ENCODE results near the gene DOK6.

The DOK6 gene

DNA sequence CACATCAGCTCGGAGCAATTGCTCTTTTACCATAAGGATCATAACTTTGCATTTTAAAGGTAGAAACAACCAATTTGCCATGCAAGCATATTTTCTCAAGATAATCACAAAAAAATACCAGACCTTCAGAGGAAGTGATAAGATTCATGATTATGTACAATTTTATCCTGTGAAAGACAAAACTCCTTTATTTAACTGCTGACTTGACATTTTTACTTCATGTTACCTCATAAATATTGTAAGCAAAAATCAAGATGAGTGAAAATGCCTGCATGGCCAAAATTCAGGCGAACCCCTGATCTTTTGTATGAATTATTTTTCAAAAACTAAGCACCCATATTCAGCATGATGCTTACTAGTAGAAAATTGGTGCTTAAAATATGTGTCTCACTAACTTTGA is 300.6 kb downstream of the DOK6 start:
- TF ChIP-seq, protein P1, sequence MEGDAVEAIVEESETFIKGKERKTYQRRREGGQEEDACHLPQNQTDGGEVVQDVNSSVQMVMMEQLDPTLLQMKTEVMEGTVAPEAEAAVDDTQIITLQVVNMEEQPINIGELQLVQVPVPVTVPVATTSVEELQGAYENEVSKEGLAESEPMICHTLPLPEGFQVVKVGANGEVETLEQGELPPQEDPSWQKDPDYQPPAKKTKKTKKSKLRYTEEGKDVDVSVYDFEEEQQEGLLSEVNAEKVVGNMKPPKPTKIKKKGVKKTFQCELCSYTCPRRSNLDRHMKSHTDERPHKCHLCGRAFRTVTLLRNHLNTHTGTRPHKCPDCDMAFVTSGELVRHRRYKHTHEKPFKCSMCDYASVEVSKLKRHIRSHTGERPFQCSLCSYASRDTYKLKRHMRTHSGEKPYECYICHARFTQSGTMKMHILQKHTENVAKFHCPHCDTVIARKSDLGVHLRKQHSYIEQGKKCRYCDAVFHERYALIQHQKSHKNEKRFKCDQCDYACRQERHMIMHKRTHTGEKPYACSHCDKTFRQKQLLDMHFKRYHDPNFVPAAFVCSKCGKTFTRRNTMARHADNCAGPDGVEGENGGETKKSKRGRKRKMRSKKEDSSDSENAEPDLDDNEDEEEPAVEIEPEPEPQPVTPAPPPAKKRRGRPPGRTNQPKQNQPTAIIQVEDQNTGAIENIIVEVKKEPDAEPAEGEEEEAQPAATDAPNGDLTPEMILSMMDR (IDR thresholded peaks at IDR 0.05; ENCODE audit: insufficient read depth, low read length, missing control alignments) = no peak
- DNase-seq (ENCODE audit: low read depth, low spot score) = no peak
- ChIA-PET CTCF (no interaction called here), POLR2A (no interaction called here)
- H3K4me3 ChIP-seq (ENCODE audit: low read depth, low read length) = no peak overlapping the region

DNA sequence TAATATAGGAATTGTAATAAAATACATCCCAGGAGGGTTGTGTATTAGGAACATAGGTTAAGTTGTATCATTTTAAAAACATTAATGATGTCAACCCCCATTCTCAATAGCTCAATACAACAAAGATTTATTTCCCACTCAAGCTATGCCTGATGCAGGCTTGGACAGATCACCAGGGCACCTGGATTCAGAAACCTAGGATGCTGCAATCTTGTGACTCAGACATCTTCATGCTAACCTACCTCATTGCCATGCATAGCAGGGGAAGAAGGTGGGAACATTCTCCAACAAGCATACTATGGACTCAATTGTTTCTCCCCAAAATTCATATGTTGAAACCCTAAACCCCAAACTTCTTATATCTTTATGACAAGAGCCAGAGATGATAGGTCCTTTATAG is 302.8 kb downstream of the DOK6 start:
- H3K4me3 ChIP-seq (ENCODE audit: low read depth, low read length) = no peak overlapping the region
- no peak for DNase-seq (ENCODE audit: low read depth, low spot score)
- ChIA-PET POLR2A (no interaction called here), CTCF (no interaction called here)
- TF ChIP-seq, protein P1 (IDR thresholded peaks at IDR 0.05; ENCODE audit: insufficient read depth, low read length, missing control alignments) = no peak

GRCh38 chr18:69705987-69706386 is 305.3 kb downstream of the DOK6 start:
- POLR2A ChIA-PET = no interaction called here
- CTCF ChIA-PET = no interaction called here
- TF ChIP-seq, protein P1 (IDR thresholded peaks at IDR 0.05; ENCODE audit: insufficient read depth, low read length, missing control alignments) = no peak
- DNase-seq (ENCODE audit: low read depth, low spot score) = no peak
- no peak overlapping the region for H3K4me3 ChIP-seq (ENCODE audit: low read depth, low read length)

- POLR2A ChIA-PET = no interaction called here
- no peak for DNase-seq (ENCODE audit: low read depth, low spot score)
- CTCF ChIA-PET = no interaction called here
- TF ChIP-seq, protein P1 (IDR thresholded peaks at IDR 0.05; ENCODE audit: insufficient read depth, low read length, missing control alignments) = no peak
- H3K4me3 ChIP-seq (ENCODE audit: low read depth, low read length) = no peak overlapping the region
Measured at GRCh38 chr18:69708844-69709243, 308.2 kb downstream of the DOK6 start.

GRCh38 chr18:69715191-69715795 is 314.6 kb downstream of the DOK6 start:
- DNase-seq (ENCODE audit: low read depth, low spot score) = no peak
- TF ChIP-seq, protein P1 (IDR thresholded peaks at IDR 0.05; ENCODE audit: insufficient read depth, low read length, missing control alignments) = no peak
- H3K4me3 ChIP-seq (ENCODE audit: low read depth, low read length) = no peak overlapping the region
- ChIA-PET POLR2A (no interaction called here), CTCF (no interaction called here)

DNA sequence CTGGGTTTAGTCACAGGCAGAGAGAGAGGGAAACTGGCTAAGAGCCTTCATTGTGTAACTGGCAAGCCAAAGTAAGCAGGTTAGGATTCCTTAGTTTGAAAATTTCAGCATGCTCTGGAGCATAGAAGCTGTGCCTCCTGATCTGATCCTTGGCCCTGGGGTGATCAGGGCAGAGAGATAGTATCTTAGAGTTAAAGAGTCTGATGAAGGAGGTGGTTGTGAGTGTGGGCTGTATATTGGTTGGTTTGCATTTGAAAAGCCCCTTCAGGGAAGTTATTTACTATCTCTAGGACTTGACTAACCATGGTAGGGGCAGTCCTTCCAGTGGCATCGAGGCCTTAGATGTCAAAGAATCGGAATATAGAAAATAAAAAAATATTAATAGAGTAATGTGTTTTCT is 316.9 kb downstream of the DOK6 start:
- H3K4me3 ChIP-seq (ENCODE audit: low read depth, low read length) = no peak overlapping the region
- TF ChIP-seq, protein P1 (IDR thresholded peaks at IDR 0.05; ENCODE audit: insufficient read depth, low read length, missing control alignments) = no peak
- no peak for DNase-seq (ENCODE audit: low read depth, low spot score)
- CTCF ChIA-PET = no interaction called here
- POLR2A ChIA-PET = no interaction called here

All from AG04449 (cell line).